DMS153 treated with DMSO at 0.1 percent for 48 hours (cell line): Measurements from ENCODE around the gene IQSEC1.

ENCODE experiments used
- DNase-seq: peaks from one replicate; lab custom pipeline; 2025; ENCODE audit not compliant: unreplicated experiment; lab: John Stamatoyannopoulos, UW

IQSEC1 gene

DNA sequence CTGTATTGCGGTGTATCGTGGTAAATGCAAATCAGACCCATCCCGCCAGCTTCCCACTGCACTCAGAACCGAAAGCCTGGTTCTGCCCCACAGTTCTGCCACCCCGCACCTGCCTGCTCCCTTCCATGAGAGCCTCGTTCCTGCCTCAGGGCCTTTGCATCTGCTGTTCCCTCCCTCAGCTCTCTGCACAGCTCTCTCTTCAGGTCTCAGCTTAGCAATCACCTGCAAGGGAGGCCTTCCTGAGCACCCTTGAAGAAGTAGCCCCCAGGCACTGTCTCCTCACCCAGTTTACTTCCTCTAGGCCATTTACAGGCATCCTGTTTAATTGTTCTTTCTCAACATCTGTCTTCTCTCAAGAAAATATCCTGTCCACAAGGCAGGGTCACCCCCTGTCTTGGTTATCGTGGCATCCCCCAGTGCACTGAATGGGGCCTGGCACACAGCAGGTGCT, 13.3 kb upstream of the IQSEC1 start:
- DNase-seq, result no peak

DNA sequence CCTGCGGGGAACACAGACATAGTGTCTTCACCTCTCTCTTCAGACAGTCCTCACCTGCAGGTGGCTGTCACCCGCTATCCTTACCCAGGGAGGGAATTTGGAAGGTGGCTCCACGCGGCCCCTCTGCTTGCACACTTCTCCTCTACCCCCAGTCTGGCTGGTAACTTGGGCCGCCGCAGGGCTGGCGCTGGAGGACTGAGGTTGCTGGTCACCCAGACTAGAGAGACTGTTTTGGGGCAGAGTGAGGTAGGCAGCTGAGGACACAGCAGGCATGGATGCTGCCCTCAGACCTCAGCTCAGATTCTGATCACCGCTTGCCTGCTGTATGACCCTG, 12.6 kb upstream of the IQSEC1 start:
- DNase-seq, result no peak

- no peak for DNase-seq
Observed at GRCh38 chr3:13085081-13085845, 12.0 kb upstream of the IQSEC1 start.

GRCh38 chr3:13083898-13084297, 10.7 kb upstream of the IQSEC1 start:
- DNase-seq, result no peak

GRCh38 chr3:13083254-13083653, 10.0 kb upstream of the IQSEC1 start:
- no peak for DNase-seq

DNA sequence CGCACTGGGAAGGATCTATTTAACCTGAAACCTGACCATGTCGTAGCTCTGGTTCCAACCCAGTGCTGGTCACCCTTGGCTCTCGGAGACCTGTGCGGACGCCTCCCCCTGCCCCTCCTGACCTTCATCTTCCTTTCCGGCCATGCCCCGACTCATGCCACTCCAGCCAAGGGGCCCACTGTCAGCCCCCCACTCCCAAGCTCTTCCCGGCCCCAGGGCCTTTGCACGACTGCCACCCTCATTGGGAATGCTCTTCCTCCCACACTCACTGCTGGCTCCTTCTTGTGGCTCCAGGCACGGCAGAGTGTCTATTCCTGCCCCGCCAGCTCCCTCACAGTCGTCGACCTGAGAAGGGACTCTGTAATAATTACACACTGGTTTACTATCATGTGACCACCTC, 9.4 kb upstream of the IQSEC1 start:
- DNase-seq, result no peak

- DNase-seq, result no peak
Observed at GRCh38 chr3:13081603-13082360, 8.6 kb upstream of the IQSEC1 start.

- no peak for DNase-seq
Observed at GRCh38 chr3:13080591-13080990, 7.4 kb upstream of the IQSEC1 start.

- no peak for DNase-seq
Observed at GRCh38 chr3:13080026-13080425, 6.8 kb upstream of the IQSEC1 start.

GRCh38 chr3:13079510-13079909, 6.3 kb upstream of the IQSEC1 start:
- no peak for DNase-seq

DNA sequence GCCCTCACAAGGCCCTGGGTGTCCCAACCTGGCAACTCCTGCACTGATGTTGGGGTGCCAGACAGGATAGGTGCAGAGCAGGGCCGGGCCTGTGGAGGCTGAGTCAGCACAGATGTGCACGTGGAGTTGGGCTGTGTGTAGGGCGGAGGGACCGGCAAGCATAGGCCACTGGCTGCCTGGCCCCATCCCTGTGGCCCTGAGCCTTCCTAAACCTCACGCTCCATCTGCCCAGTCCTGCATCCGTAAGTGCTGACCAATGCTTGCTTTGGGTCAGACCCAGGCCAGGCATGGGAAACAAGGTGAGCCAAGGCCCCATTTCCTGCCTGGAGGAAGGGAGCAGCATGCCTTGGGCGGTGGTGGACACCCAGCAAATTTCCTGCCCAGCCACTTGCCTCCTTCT, 5.8 kb upstream of the IQSEC1 start:
- no peak for DNase-seq

DNA sequence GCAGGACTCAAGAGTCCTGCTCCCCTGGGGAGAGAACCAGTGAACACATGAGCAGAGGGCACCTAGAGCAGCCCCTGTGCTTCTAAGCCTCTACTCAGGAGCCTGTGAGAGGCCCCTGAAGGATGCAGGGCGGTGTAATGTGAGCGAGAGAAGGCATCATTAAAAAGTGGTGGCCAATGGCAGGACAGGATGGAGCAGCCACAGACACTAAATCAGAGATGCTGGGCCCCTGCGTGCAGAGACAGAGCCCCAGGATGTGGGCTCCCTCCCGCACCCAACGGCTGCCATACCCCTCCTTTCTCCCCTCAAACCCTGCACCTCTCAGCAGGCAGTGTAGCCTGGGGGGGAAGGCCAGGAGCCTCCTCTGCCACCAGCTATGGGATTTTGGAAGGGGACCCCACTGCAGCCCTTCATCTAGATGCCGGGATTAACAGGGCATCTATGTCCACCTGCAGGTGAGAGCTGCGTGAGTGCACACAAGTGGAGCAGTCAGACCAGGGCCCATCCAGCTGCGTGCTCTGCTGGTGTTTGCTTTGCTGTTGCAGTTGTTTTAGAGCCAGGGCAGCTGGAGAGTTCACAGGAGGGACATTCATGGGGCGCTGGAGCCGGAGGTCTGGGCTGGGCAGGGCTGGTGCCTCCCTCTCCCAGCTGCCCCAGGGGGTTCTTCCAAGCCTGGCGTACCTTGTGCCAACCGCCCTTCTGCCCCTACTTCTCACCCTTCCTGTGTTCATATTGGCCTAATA, 5.1 kb upstream of the IQSEC1 start:
- DNase-seq, result no peak

GRCh38 chr3:13077431-13078162, 4.4 kb upstream of the IQSEC1 start:
- DNase-seq, result peak; percentile 10

DNA sequence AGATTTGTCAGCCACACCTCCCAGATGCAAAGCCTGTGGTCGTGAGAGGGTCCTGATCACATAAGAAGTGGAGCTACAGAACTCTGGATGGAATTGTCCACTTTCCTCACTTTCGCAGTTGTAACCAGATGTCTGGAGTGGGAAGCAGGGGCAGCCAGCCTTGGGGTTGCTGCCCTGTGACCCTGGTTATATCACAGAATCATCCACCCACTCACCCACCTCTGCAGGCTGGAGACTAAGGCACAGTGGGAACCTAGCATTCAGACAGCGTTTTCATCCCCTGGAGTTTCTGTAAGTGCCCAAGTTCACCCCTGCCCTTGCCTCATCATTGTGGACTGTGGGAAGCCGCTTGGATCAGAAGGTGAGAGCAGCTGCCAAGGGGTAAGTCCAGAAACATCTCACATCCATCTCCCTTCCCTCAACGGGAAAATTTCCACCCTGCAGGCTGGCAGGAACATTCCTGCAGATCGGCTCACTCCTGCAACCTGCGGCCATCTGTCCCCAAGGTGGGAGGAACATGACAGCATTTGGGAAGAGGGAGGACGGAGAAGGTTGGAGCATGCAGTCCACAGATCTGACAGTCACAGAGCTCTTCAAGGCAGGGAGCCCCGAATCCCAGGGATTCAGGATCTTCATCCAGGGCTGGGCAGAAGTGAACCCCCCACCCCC, 2.9 kb upstream of the IQSEC1 start:
- DNase-seq, result no peak

- DNase-seq, result no peak
Observed at GRCh38 chr3:13075318-13075717, 2.1 kb upstream of the IQSEC1 start.

DNA sequence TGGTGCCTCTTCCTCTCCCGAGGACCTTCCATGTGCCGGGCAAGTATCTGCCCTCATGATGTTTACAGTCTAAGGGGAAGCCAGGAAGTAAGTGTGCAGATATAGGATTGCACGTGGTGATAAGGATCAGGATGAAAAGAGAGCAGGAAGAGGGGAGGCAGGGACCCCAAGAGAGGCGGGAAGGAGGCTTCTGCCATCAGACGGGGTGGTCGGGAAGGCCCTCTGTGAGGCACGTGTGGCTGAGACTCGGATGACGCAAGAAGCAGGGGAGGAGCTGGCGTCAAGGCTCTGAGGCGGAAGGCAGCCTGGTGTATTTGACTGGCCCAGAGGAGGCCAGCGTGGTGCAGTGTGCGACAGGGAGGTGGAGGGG, 762 bp upstream of the IQSEC1 start:
- no peak for DNase-seq

- DNase-seq, result no peak
Observed at GRCh38 chr3:13072600-13073325, 466 bp downstream of the IQSEC1 start.

GRCh38 chr3:13072239-13072599, 1.0 kb downstream of the IQSEC1 start:
- no peak for DNase-seq

DNA sequence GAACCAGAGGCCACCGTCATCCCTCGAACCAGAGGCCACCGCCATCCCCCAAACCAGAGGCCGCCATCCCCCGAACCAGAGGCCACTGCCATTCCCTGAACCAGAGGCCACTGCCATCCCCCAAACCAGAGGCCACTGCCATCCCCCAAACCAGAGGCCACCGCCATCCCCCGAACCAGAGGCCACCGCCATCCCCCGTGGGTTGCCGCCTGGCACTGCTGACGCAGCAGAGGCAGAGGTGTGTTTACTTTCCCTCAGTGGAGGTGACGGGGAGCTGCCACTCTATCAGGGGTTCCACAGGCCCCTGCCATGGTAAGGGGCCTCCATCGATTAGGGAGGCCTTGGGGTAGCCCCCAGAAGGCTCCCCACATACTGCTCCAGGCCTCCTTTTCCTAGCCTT, 1.5 kb downstream of the IQSEC1 start:
- no peak for DNase-seq

GRCh38 chr3:13070391-13071070, 2.7 kb downstream of the IQSEC1 start:
- DNase-seq, result no peak
